ENCODE data around the gene PARD3B. TPM values are rescaled to one million over a fixed set of nuclear protein-coding genes. Genes with fewer than 3 reads are reported as not detected.

The PARD3B gene
- total and polyA plus RNA-seq, 2 donors from 2014 or later = 5.3 to 29.6 TPM

- H3K36me3 ChIP-seq (ENCODE audit: control insufficient read depth in 2 of 3, insufficient read depth in 3 of 3, low read length in 3 of 3) = no peaks in the 10 kb centered on the region
- no peaks in the 10 kb centered on the region for H3K27me3 ChIP-seq (ENCODE audit: control insufficient read depth, insufficient read depth, low read length)
- FAIRE-seq (no peak), DNase-seq (no peak)
- H3K9ac ChIP-seq (ENCODE audit: low read length in 3 of 3) = no peak overlapping the region
- intact Hi-C loops (cut with DNase I) = no loop called here
- no peaks in the 10 kb centered on the region for H3K9me3 ChIP-seq (ENCODE audit: control insufficient read depth in 2 of 3, insufficient read depth in 1 of 3, low read length in 3 of 3)
- TF ChIP-seq, protein P1, sequence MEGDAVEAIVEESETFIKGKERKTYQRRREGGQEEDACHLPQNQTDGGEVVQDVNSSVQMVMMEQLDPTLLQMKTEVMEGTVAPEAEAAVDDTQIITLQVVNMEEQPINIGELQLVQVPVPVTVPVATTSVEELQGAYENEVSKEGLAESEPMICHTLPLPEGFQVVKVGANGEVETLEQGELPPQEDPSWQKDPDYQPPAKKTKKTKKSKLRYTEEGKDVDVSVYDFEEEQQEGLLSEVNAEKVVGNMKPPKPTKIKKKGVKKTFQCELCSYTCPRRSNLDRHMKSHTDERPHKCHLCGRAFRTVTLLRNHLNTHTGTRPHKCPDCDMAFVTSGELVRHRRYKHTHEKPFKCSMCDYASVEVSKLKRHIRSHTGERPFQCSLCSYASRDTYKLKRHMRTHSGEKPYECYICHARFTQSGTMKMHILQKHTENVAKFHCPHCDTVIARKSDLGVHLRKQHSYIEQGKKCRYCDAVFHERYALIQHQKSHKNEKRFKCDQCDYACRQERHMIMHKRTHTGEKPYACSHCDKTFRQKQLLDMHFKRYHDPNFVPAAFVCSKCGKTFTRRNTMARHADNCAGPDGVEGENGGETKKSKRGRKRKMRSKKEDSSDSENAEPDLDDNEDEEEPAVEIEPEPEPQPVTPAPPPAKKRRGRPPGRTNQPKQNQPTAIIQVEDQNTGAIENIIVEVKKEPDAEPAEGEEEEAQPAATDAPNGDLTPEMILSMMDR (IDR thresholded peaks at IDR 0.05; ENCODE audit: borderline replicate concordance, extremely low read depth, insufficient read depth) = no peak
- peaks cover 0 to 5% (median 0%) of the 10 kb centered on the region in 3 donors for H3K4me1 ChIP-seq (ENCODE audit: control insufficient read depth in 2 of 3, insufficient read depth in 2 of 3, low read depth in 1 of 3, low read length in 3 of 3)
- no peak overlapping the region for H3K27ac ChIP-seq (ENCODE audit: low read depth in 2 of 2, low read length in 2 of 2)
- H3K4me3 ChIP-seq (ENCODE audit: low read length in 3 of 3) = no peak overlapping the region
Observed at GRCh38 chr2:204705243-204705932, 160.1 kb downstream of the PARD3B start.

DNA sequence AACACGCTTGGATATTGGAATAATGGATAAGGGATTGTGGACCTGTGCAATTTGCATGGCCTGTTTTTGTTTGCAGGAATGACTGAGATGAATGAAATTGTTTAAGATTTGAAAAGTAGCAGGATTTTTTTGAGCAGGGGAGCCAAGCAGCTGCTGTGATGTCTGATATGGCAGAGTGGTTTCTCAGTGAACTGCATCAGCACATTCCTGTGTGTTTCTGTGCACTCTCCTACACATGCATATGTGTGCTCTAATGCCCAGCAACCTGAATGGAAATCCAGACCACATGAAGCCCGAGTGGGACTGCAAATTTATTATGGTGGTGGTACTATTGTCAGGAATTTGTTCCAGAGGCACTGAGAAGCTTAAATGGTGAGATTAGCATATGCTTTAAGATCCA lies 161.7 kb downstream of the PARD3B start:
- FAIRE-seq = no peak
- intact Hi-C loops (cut with DNase I) = no loop called here
- no peaks in the 10 kb centered on the region for H3K9me3 ChIP-seq (ENCODE audit: control insufficient read depth in 2 of 3, insufficient read depth in 1 of 3, low read length in 3 of 3)

GRCh38 chr2:204713211-204713610 lies 167.9 kb downstream of the PARD3B start:
- Histone ChIP-seq H3K9ac (ENCODE audit: low read length in 3 of 3) (no peak overlapping the region), H3K4me1 (ENCODE audit: control insufficient read depth in 2 of 3, insufficient read depth in 2 of 3, low read depth in 1 of 3, low read length in 3 of 3) (no peaks in the 10 kb centered on the region), H3K27me3 (ENCODE audit: control insufficient read depth, insufficient read depth, low read length) (no peaks in the 10 kb centered on the region), H3K27ac (ENCODE audit: low read depth in 2 of 2, low read length in 2 of 2) (no peak overlapping the region), H3K36me3 (ENCODE audit: control insufficient read depth in 2 of 3, insufficient read depth in 3 of 3, low read length in 3 of 3) (no peaks in the 10 kb centered on the region), H3K4me3 (ENCODE audit: low read length in 3 of 3) (no peak overlapping the region), H3K9me3 (ENCODE audit: control insufficient read depth in 2 of 3, insufficient read depth in 1 of 3, low read length in 3 of 3) (no peaks in the 10 kb centered on the region)
- TF ChIP-seq, protein P1 (IDR thresholded peaks at IDR 0.05; ENCODE audit: borderline replicate concordance, extremely low read depth, insufficient read depth) = no peak
- FAIRE-seq (no peak), DNase-seq (no peak)
- intact Hi-C loops (cut with DNase I) = no loop called here

More for the DNA sequence above, 161.7 kb downstream of the PARD3B start:
- DNase-seq = peak in 4 of 5 donors; percentile 20 to 61 (median 41)
- H3K36me3 ChIP-seq (ENCODE audit: control insufficient read depth in 2 of 3, insufficient read depth in 3 of 3, low read length in 3 of 3) = no peaks in the 10 kb centered on the region
- H3K27me3 ChIP-seq (ENCODE audit: control insufficient read depth, insufficient read depth, low read length) = no peaks in the 10 kb centered on the region
- H3K9ac ChIP-seq (ENCODE audit: low read length in 3 of 3) = no peak overlapping the region
- TF ChIP-seq, protein P1 (IDR thresholded peaks at IDR 0.05; ENCODE audit: borderline replicate concordance, extremely low read depth, insufficient read depth) = no peak
- no peak overlapping the region for H3K4me3 ChIP-seq (ENCODE audit: low read length in 3 of 3)
- no peak overlapping the region for H3K27ac ChIP-seq (ENCODE audit: low read depth in 2 of 2, low read length in 2 of 2)
- peaks cover 0 to 5% (median 0%) of the 10 kb centered on the region in 3 donors for H3K4me1 ChIP-seq (ENCODE audit: control insufficient read depth in 2 of 3, insufficient read depth in 2 of 3, low read depth in 1 of 3, low read length in 3 of 3)
